GM18498 (cell line): ENCODE results near the gene PSRC1.
"Not testable (repeated sequence)": the region's sequence is repeated elsewhere in the genome, so short reads cannot be mapped to it uniquely, and the experiment has no call there.

Source experiments
- ATAC-seq: cut with Tn5 transposase; IDR thresholded peaks from one replicate; pipeline ENCODE4 v1.9.1; 2021; ENCODE audit warnings: mild to moderate bottlenecking, moderate library complexity; ENCODE audit not compliant: unreplicated experiment

Gene PSRC1

GRCh38 chr1:109282952-109283747 is at the start of gene PSRC1:
PSRC1 (minus strand) TSS chr1:109283145.
- ATAC-seq: peak; percentile 97

DNA sequence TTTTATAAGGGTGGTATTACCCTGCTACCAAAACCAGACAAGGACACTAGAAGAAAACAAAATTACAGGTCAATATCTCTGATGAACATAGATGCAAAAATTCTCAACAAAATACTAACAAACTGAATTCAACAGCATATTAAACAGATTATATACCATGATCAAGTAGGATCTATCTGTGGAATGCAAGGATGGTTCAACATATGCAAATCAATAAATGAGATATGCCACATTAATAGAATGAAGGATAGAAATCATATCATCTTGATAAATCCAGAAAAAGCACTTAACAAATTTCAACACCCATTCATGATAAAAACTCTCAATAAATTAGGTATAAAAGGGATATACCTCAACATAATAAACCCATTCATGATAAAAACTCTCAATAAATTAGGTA is 48.2 kb upstream of the PSRC1 start:
- no peak for ATAC-seq

DNA sequence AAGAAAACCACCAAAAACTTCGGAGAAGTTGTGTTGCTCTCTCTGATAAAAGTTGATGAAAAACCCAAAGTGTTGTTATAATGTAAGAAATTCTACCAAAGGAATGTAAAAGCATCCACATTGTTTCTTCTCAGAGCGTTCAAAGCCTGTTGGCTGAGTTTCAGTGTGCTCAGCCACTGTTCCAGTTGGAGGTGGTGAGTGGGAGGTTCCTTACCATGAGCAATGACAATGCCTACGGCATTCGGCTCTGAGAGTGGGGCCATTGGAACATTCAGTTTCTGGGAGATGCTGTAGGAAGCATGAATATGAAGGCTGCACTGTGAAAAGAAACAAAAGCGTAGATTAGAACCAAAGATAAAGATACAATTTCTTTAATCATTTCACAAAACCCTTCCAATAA is 44.3 kb upstream of the PSRC1 start:
- ATAC-seq: no peak

DNA sequence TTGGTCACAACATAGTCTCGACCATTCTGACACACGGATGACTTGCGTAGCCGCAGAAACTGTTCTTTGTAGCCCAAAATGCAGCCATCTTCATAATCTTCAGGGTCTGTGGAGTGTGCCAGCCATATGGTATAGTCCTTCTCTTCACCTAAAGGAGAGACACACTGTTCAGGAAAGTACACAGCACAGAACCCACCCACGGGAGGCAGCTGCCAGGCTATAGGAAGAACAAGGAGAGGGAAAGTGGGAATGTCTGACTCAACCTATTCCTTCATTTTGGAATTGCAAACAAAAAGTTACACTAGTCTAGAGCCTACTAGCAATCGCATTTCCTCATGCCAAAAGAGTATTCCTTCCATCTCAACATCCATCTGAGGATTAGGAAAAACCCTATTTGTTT is 40.0 kb upstream of the PSRC1 start:
- ATAC-seq: no peak

GRCh38 chr1:109319114-109319513 is 36.2 kb upstream of the PSRC1 start:
- ATAC-seq: no peak

- ATAC-seq: no peak
Observed at GRCh38 chr1:109316506-109316905, 33.6 kb upstream of the PSRC1 start.

DNA sequence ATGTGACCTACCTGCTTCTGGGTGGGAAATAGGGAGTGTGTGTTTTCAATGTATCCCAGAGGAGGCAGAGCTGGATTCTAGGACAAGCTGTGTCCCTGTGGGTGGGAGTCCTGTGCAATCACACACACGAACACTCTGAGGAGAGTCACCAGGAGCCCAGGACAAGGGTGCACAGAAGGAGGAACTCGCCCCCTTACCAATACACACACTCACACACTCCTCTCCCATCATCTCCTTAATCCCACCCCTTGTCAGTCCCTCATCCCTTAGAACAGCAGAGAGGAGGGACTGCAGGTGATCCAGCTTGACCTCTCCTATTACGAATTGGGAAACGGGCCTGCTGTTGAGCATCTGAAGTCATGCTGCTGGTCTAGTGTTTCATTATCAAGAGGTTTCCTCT is 32.3 kb upstream of the PSRC1 start:
- ATAC-seq: no peak

- ATAC-seq: no peak
Observed at GRCh38 chr1:109314795-109315194, 31.9 kb upstream of the PSRC1 start.

DNA sequence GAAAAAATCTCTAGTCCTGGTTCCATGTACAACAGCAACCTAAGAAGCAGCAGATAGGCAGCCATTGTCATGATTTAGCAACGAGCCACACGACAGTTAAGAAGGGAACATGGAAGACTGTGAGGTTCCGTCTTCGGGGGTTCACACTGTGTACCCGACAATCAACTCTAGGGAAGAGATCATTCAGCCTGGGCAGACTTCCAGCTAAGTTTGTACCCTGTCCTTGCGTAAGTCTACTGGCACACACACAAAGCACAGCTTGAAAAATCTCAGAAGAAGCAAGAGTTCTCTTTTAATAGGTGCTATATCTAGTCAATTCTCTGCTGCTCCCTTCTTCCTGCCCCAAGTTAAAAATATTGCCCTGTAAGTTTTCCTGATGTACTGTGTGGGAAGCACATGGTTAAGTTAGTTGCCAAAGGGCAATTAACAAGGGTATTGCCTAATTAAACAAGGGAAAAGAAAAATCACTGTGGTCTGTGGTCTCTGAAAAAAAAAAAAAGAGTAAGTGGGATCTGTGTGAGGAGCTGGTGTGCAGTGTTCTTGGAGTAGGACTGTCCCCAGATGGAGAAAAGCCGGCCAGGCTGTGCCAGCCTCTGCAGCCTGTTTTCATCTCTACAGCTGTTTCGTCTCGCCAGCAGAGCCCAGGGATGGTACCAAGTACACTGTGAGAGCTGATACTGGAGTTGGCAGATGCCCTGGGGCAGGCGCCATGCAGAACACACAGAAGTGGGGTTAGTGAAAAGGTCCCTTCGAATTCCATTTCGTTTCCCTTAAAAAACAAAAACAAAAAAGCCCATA is 30.2 kb upstream of the PSRC1 start:
- ATAC-seq: no peak

- no peak for ATAC-seq
Observed at GRCh38 chr1:109312246-109312645, 29.3 kb upstream of the PSRC1 start.

DNA sequence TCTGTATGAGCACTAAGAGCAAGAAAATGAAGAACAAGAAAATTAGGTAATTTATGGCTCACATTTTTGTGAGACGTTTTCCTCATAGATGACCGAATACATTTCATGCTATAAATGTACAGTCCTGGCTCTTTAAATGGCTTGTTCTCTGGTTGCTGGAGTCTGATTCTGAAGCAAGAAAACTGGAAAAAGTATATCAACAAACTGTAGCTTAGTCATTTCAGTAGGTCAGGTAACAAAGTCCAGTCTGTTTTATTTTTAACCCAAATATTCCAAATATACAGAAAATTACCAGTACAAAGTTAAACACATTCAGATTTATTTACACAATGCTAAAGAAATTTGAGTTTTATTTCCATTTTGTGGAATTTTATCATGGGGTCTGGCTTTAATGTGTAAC is 26.4 kb upstream of the PSRC1 start:
- ATAC-seq: no peak

- ATAC-seq: no peak
Observed at GRCh38 chr1:109307274-109308021, 24.5 kb upstream of the PSRC1 start.

DNA sequence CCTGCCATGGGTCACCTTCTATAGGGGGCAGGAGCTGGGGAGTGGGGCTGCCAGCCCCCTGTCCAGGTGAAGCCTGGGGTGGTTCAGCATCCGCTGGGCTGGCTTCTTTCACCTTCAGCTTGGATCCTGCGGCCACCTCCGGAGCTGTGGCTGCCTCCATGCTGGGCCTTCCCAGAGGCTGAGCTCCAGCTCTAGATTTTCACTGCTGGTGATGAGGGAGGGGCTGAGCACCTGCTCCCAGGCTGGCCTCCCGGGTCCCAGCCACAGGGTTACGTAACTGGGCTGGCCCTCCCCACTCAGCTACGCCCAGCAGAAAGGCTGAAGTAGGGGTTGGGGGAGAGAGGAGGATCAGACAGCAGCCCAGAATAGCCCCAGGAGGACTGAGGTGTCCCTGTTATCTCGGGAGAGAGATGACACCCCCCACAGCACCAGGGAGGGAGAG is 23.9 kb upstream of the PSRC1 start, which contains the start of gene MYBPHL:
Gene MYBPHL, minus strand, starts transcription at position 180 of the 442 bp plus-strand sequence. Its CDS starts 20 bp downstream, at position 160.
- ATAC-seq: no peak

DNA sequence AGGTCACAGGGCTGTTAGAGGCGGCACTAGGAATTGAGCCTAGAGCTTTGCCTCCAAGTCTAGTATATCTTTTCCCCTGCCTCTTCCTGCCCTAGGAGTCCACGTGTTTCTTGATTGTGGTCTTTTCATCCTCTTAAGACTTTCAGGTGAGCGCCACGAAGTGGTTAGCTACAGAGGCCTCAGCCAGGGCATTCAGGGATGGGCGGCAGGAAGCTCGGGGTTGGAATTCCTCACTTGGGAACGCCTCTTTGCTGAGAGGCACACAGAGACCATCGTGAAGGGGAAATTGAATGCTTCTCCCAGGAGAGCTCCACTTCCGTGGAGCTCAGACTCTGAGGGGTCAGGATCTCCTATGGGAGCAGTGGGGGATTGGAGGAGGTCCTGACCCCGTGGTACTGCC is 23.0 kb upstream of the PSRC1 start:
- ATAC-seq: not testable (repeated sequence)

DNA sequence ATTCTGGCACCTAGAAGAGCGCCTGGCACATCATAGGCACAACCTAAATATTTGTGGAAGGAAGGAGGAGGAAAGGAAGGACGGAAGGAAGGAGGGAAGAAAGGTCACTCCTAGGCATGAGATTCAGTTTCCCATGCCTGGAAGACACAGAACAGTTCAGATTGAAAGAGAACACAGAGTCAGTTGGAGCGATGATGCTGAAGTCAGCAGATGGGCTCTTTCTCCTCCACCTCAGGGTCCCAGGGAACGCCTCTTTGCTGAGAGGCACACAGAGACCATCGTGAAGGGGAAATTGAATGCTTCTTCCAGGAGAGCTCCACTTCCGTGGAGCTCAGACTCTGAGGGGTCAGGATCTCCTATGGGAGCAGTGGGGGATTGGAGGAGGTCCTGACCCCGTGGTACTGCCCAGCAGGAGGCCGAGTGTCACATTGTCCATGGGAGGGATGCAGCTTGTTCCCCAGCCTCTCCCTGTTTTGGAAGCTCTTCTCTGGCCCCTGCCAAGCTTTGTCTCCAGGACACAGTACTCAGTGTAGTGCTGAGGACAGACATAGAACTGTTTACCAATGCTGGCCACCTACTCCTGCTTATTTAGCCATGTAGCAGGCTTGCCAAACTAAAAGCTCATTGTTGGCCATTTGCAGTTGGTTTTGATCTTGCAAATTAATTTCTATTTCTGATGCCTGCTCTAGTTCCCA is 21.4 kb upstream of the PSRC1 start:
- no peak for ATAC-seq

- no peak for ATAC-seq
Observed at GRCh38 chr1:109301874-109302273, 18.9 kb upstream of the PSRC1 start.

- ATAC-seq: no peak
Observed at GRCh38 chr1:109300650-109301151, 17.8 kb upstream of the PSRC1 start.

GRCh38 chr1:109299558-109300343 is 16.8 kb upstream of the PSRC1 start:
- ATAC-seq: no peak

GRCh38 chr1:109298666-109299557 is 16.0 kb upstream of the PSRC1 start:
- ATAC-seq: no peak
